Gastrocnemius medialis (tissue), 4 donors: ENCODE data around the gene RPS6KB2.

Experiments
- POLR2A ChIP-seq, 2 donors: fragments of 450-650 bp; IDR thresholded peaks; one replicate each; pipeline ENCODE4 v1.6.1; 2017; ENCODE audit warnings: antibody characterized with exemption in 2 of 2, mild to moderate bottlenecking in 2 of 2, moderate library complexity in 2 of 2
- TF ChIP-seq, protein P1 (sequence below), 5 experiments: fragments of 450-650 bp in 3 of 5; fragments of 200-600 bp in 2 of 5; sonication (generic) in 2 of 5; IDR thresholded peaks in 4 of 5; conservative IDR thresholded peaks in 1 of 5; 1 replicate in 4 of 5; 2 replicates in 1 of 5; pipeline ENCODE4 v1.5.1; 2016 to 2019; ENCODE audit warnings: antibody characterized with exemption in 5 of 5, mild to moderate bottlenecking in 3 of 5, moderate library complexity in 3 of 5

DNA sequence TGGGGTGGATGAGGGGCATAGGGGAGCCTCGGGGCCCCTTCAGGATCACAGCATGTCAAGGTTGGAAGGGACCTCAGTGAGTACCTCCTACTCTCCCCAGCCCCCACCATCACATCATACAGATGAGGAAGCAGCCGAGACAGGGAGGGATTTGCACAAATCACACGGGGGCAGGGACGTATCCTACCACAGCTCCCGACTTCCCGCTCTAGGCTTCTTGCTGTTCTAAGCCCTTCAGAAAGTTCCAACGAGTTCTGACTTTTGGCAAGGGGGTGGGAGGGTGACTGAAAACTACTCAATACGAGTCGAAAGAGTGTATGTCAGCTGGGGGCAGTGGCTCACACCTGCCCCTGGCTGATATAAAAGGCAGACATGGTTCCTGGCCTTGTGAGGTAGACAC, 41.2 kb upstream of the RPS6KB2 start:
- TF ChIP-seq POLR2A (IDR thresholded peaks at IDR 0.05) = no peak
- TF ChIP-seq, protein P1, sequence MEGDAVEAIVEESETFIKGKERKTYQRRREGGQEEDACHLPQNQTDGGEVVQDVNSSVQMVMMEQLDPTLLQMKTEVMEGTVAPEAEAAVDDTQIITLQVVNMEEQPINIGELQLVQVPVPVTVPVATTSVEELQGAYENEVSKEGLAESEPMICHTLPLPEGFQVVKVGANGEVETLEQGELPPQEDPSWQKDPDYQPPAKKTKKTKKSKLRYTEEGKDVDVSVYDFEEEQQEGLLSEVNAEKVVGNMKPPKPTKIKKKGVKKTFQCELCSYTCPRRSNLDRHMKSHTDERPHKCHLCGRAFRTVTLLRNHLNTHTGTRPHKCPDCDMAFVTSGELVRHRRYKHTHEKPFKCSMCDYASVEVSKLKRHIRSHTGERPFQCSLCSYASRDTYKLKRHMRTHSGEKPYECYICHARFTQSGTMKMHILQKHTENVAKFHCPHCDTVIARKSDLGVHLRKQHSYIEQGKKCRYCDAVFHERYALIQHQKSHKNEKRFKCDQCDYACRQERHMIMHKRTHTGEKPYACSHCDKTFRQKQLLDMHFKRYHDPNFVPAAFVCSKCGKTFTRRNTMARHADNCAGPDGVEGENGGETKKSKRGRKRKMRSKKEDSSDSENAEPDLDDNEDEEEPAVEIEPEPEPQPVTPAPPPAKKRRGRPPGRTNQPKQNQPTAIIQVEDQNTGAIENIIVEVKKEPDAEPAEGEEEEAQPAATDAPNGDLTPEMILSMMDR (IDR thresholded peaks at IDR 0.05 in 4 of 5, conservative IDR thresholded peaks at IDR 0.05 in 1 of 5) = no peak
